K562 (cell line): ENCODE results near the gene COQ5. TPM values are rescaled to one million over a fixed set of nuclear protein-coding genes. Genes with fewer than 3 reads are reported as not detected.
"Not testable (repeated sequence)": the region's sequence is repeated elsewhere in the genome, so short reads cannot be mapped to it uniquely, and the experiment has no call there.

ENCODE experiments used
- FOSL1 ChIP-seq: fragments of 200-800 bp; sonication (Bioruptor generic); conservative IDR thresholded peaks from 2 replicates; pipeline ENCODE4 v1.6.1; 2016; ENCODE audit warnings: missing genetic modification characterization, missing compliant biosample characterization
- MNT ChIP-seq, 2 experiments: fragments of 450-650 bp; conservative IDR thresholded peaks; 2 replicates each; pipeline ENCODE4 v1.6.1; 2017; ENCODE audit warnings: mild to moderate bottlenecking in 2 of 2, moderate library complexity in 2 of 2
- PKNOX1 ChIP-seq: fragments of 450-650 bp; IDR thresholded peaks from 2 replicates; pipeline ENCODE4 v1.6.1; 2016
- POLR2AphosphoS5 ChIP-seq: IDR thresholded peaks from 2 replicates; pipeline ENCODE4 v1.6.1; 2011; ENCODE audit warnings: mild to moderate bottlenecking, low read depth, low read length, moderate library complexity; ENCODE audit not compliant: control insufficient read depth, insufficient read depth
- RFX1 ChIP-seq: fragments of 450-650 bp; IDR thresholded peaks from 2 replicates; pipeline ENCODE4 v1.6.1; 2016; ENCODE audit warnings: mild to moderate bottlenecking, moderate library complexity
- TCF3 ChIP-seq: sonication (generic); formaldehyde crosslinking; IDR thresholded peaks from 2 replicates; pipeline ENCODE4 v1.4.0; 2020; ENCODE audit warnings: mild to moderate bottlenecking, missing genetic modification reagents
- TEAD4 ChIP-seq, 2 experiments: sonication (generic) in 1 of 2; formaldehyde crosslinking in 1 of 2; IDR thresholded peaks; 2 replicates each; pipeline versions ENCODE4 v1.6.1 to v1.8.0; 2012 to 2022; ENCODE audit warnings: borderline replicate concordance in 1 of 2, inconsistent platforms in 1 of 2, low read length in 1 of 2, mild to moderate bottlenecking in 1 of 2, missing genetic modification reagents in 1 of 2
- YY1 ChIP-seq, 3 experiments: IDR thresholded peaks; 2 replicates each; pipeline ENCODE4 v1.6.1; 2011; ENCODE audit warnings: low read length in 2 of 3, mild to moderate bottlenecking in 2 of 3, moderate library complexity in 2 of 3, borderline replicate concordance in 1 of 3, control low read depth in 1 of 3, low read depth in 1 of 3; ENCODE audit not compliant: insufficient read depth in 3 of 3, insufficient replicate concordance in 2 of 3, control insufficient read depth in 1 of 3, insufficient read length in 1 of 3; ENCODE audit errors: extremely low read depth in 1 of 3
- polyA plus RNA-seq, 8 experiments: library from polyadenylated mRNA; depleted of rRNA in 4 of 8; stranded (reverse) in 5 of 8; unstranded in 3 of 8; fragments of >200 nt; fragmentation: Nextera tagmentation in 2 of 8; fragmentation: Illumina TruSeq in 1 of 8; extraction: Ambion mirVana in 2 of 8; extraction: Trizol in 1 of 8; gene quantifications; 2 replicates each; pipeline versions ENCODE4 v1.2.1 to v1.2.3, GENCODE V29; 2011 to 2014; ENCODE audit warnings: inconsistent platforms in 1 of 8, missing spikeins in 1 of 8
- total RNA-seq, 7 experiments: library from RNA; depleted of rRNA in 6 of 7; stranded (reverse); fragments of >200 nt in 6 of 7; fragmentation: Illumina TruSeq in 2 of 7; extraction: Trizol in 2 of 7; gene quantifications; 2 replicates each; pipeline versions ENCODE4 v1.2.1 to v1.2.3, GENCODE V29; 2011 to 2021; ENCODE audit warnings: low replicate concordance in 1 of 7
- TF ChIP-seq, protein P1 (sequence below): fragments of 450-650 bp; IDR thresholded peaks from 2 replicates; pipeline ENCODE4 v1.6.1; 2016; ENCODE audit warnings: mild to moderate bottlenecking, moderate library complexity
- TF ChIP-seq, protein P2 (sequence below): fragments of 200-800 bp; sonication (Bioruptor generic); IDR thresholded peaks from 2 replicates; pipeline ENCODE4 v1.6.1; 2017; ENCODE audit warnings: missing genetic modification characterization, missing compliant biosample characterization

COQ5 gene
- total and polyA plus RNA-seq, 9 of the 15 experiments (the other 6 are each of a cell fraction or from before 2014, with no cell fraction given), result 19.2 to 59.7 (median 30.4) TPM

GRCh38 chr12:120487552-120487951, 41.4 kb downstream of the COQ5 start (continued):
- TF ChIP-seq, protein P1, sequence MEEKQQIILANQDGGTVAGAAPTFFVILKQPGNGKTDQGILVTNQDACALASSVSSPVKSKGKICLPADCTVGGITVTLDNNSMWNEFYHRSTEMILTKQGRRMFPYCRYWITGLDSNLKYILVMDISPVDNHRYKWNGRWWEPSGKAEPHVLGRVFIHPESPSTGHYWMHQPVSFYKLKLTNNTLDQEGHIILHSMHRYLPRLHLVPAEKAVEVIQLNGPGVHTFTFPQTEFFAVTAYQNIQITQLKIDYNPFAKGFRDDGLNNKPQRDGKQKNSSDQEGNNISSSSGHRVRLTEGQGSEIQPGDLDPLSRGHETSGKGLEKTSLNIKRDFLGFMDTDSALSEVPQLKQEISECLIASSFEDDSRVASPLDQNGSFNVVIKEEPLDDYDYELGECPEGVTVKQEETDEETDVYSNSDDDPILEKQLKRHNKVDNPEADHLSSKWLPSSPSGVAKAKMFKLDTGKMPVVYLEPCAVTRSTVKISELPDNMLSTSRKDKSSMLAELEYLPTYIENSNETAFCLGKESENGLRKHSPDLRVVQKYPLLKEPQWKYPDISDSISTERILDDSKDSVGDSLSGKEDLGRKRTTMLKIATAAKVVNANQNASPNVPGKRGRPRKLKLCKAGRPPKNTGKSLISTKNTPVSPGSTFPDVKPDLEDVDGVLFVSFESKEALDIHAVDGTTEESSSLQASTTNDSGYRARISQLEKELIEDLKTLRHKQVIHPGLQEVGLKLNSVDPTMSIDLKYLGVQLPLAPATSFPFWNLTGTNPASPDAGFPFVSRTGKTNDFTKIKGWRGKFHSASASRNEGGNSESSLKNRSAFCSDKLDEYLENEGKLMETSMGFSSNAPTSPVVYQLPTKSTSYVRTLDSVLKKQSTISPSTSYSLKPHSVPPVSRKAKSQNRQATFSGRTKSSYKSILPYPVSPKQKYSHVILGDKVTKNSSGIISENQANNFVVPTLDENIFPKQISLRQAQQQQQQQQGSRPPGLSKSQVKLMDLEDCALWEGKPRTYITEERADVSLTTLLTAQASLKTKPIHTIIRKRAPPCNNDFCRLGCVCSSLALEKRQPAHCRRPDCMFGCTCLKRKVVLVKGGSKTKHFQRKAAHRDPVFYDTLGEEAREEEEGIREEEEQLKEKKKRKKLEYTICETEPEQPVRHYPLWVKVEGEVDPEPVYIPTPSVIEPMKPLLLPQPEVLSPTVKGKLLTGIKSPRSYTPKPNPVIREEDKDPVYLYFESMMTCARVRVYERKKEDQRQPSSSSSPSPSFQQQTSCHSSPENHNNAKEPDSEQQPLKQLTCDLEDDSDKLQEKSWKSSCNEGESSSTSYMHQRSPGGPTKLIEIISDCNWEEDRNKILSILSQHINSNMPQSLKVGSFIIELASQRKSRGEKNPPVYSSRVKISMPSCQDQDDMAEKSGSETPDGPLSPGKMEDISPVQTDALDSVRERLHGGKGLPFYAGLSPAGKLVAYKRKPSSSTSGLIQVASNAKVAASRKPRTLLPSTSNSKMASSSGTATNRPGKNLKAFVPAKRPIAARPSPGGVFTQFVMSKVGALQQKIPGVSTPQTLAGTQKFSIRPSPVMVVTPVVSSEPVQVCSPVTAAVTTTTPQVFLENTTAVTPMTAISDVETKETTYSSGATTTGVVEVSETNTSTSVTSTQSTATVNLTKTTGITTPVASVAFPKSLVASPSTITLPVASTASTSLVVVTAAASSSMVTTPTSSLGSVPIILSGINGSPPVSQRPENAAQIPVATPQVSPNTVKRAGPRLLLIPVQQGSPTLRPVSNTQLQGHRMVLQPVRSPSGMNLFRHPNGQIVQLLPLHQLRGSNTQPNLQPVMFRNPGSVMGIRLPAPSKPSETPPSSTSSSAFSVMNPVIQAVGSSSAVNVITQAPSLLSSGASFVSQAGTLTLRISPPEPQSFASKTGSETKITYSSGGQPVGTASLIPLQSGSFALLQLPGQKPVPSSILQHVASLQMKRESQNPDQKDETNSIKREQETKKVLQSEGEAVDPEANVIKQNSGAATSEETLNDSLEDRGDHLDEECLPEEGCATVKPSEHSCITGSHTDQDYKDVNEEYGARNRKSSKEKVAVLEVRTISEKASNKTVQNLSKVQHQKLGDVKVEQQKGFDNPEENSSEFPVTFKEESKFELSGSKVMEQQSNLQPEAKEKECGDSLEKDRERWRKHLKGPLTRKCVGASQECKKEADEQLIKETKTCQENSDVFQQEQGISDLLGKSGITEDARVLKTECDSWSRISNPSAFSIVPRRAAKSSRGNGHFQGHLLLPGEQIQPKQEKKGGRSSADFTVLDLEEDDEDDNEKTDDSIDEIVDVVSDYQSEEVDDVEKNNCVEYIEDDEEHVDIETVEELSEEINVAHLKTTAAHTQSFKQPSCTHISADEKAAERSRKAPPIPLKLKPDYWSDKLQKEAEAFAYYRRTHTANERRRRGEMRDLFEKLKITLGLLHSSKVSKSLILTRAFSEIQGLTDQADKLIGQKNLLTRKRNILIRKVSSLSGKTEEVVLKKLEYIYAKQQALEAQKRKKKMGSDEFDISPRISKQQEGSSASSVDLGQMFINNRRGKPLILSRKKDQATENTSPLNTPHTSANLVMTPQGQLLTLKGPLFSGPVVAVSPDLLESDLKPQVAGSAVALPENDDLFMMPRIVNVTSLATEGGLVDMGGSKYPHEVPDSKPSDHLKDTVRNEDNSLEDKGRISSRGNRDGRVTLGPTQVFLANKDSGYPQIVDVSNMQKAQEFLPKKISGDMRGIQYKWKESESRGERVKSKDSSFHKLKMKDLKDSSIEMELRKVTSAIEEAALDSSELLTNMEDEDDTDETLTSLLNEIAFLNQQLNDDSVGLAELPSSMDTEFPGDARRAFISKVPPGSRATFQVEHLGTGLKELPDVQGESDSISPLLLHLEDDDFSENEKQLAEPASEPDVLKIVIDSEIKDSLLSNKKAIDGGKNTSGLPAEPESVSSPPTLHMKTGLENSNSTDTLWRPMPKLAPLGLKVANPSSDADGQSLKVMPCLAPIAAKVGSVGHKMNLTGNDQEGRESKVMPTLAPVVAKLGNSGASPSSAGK, result peak; percentile 24; the same call in 1 of the 2 replicates
- TF ChIP-seq PKNOX1 (peak; percentile 44), MNT (conservative IDR thresholded peaks at IDR 0.05) (peak in 1 of 2 experiments; percentile 32; a peak in 1 of 4 replicates), YY1 (IDR thresholded peaks at IDR 0.05; ENCODE audit: borderline replicate concordance in 1 of 3, control insufficient read depth in 1 of 3, extremely low read depth in 1 of 3, insufficient read depth in 3 of 3, insufficient read length in 1 of 3, insufficient replicate concordance in 2 of 3, low read depth in 1 of 3, low read length in 2 of 3) (peak in 1 of 3 experiments; percentile 71), FOSL1 (peak; percentile 62), RFX1 (peak; percentile 93), TCF3 (peak; percentile 85), TEAD4 (IDR thresholded peaks at IDR 0.05; ENCODE audit: low read length) (peak; percentile 83), POLR2AphosphoS5 (peak; percentile 76)
- TF ChIP-seq, protein P2, sequence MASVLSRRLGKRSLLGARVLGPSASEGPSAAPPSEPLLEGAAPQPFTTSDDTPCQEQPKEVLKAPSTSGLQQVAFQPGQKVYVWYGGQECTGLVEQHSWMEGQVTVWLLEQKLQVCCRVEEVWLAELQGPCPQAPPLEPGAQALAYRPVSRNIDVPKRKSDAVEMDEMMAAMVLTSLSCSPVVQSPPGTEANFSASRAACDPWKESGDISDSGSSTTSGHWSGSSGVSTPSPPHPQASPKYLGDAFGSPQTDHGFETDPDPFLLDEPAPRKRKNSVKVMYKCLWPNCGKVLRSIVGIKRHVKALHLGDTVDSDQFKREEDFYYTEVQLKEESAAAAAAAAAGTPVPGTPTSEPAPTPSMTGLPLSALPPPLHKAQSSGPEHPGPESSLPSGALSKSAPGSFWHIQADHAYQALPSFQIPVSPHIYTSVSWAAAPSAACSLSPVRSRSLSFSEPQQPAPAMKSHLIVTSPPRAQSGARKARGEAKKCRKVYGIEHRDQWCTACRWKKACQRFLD, result peak; percentile 71; the same call in 1 of the 2 replicates
- not testable (repeated sequence) for TF ChIP-seq TEAD4 (CRISPR knock-in tag; IDR thresholded peaks at IDR 0.05; ENCODE audit: borderline replicate concordance)
